ENCODE results near the gene ZC3H18.

DNA sequence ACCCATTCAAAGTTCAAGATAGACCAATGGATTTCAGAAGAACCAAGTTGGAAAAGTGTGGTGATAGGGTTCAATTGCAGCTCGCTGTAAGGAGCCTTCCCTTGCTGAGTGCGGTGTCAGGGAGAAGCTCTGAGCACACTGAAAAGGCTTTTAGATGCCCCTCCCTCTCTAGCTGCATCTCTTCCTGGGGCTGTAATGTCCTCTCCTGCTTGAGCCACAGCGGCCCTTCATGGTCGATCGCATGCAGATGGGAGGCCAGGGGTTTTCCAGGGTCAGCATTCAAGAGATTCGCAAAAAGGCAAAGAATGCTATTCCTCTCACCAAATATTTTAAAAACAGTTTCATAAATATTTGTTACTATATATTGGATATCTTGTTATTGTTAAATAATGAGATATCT, 23.7 kb downstream of the ZC3H18 start:
- TF ChIP-seq, protein P1, sequence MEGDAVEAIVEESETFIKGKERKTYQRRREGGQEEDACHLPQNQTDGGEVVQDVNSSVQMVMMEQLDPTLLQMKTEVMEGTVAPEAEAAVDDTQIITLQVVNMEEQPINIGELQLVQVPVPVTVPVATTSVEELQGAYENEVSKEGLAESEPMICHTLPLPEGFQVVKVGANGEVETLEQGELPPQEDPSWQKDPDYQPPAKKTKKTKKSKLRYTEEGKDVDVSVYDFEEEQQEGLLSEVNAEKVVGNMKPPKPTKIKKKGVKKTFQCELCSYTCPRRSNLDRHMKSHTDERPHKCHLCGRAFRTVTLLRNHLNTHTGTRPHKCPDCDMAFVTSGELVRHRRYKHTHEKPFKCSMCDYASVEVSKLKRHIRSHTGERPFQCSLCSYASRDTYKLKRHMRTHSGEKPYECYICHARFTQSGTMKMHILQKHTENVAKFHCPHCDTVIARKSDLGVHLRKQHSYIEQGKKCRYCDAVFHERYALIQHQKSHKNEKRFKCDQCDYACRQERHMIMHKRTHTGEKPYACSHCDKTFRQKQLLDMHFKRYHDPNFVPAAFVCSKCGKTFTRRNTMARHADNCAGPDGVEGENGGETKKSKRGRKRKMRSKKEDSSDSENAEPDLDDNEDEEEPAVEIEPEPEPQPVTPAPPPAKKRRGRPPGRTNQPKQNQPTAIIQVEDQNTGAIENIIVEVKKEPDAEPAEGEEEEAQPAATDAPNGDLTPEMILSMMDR (conservative IDR thresholded peaks at IDR 0.05) = no peak
- TF ChIP-seq EZH2 (IDR thresholded peaks at IDR 0.05; ENCODE audit: low read depth) = no peak
